GM04504 (cell line): ENCODE results near the gene EAF2.
"Not testable (repeated sequence)": the region's sequence is repeated elsewhere in the genome, so short reads cannot be mapped to it uniquely, and the experiment has no call there.

Experiments
- DNase-seq: peaks from one replicate; pipeline ENCODE4 v3.0.0-alpha.2; 2012; ENCODE audit warnings: low read depth

Gene EAF2

DNA sequence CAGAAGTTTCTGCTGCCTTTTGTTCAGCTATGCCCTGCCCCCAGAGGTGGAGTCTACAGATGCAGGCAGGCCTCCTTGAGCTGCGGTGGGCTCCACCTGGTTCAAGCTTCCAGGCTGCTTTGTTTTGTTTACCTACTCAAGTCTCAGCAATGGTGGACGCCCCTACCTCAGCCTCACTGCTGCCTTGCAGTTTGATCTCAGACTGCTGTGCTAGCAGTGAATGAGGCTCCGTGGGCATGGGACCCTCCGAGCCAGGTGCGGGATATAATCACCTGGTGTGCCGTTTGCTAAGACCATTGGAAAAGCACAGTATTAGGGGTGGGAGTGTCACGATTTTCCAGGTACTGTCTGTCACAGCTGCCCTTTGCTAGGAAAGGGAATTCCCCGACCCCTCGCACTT, 28.2 kb downstream of the EAF2 start:
- DNase-seq, result not testable (repeated sequence)

- DNase-seq, result no peak
These were observed 28.8 kb downstream of the EAF2 start for GRCh38 chr3:121863801-121864200.

- DNase-seq, result no peak
These were observed 34.7 kb downstream of the EAF2 start for GRCh38 chr3:121869736-121870135.

GRCh38 chr3:121870717-121871116, 35.7 kb downstream of the EAF2 start:
- no peak for DNase-seq

DNA sequence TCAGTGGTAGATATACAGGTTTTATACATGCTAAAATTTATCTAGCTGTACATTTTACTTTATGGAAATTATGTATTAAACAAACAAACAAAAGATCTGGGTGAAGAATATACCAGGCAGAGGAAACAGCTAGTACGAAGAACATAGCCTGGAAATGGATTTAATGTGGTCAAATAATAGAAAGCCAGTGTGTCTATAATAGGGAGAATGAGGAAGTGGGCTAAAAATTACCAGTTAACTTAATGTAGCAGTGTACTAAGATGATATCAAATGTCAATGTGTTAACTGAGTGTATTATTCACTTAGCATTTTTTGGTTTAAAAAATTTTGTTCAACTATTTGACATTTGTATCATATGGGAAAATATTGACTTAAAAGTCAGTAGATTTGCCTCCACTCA, 36.4 kb downstream of the EAF2 start:
- DNase-seq, result no peak

DNA sequence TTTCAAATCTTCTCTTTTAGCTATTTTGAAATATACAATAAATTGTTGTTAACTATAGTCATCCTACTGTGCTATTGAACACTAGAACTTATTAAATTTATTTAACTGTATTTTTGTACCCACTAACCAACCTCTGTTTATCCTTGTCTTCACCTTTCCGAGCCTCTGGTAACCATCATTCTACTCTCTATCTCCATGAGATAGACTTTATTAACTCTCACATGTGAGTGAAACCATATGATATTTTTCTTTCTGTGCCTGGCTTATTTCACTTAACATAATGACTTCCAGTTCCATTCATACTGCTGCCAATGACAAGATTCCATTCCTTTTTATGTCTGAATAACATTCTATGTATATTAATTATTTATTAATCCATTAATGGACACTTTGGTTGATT, 43.4 kb downstream of the EAF2 start:
- DNase-seq, result no peak

- peak; percentile 1 for DNase-seq
These were observed 48.5 kb downstream of the EAF2 start for GRCh38 chr3:121883507-121883906.

DNA sequence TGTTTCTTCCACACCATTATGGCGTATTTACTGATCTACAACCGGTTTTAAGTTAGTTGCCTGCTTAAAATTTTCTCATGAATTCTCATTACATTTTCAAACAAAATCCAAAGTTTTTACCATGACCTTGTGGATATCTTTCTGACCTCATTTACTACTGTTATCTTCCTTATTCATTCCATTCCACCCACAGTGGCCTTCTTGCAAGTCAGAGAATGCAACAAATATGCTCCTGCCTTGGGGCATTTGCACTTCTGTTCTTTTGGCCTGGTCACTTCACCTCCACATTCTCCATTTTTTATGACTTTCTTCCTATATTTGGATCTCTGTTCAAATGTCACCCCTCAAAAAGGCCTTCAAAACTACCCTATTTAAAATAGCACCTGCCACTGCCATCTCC, 50.4 kb downstream of the EAF2 start:
- no peak for DNase-seq

- no peak for DNase-seq
These were observed 59.4 kb downstream of the EAF2 start, which contains the start of gene SLC15A2 for GRCh38 chr3:121894301-121894990. Gene SLC15A2, plus strand, starts transcription at chr3:121894401. Its CDS starts 76 bp downstream, at chr3:121894477.

DNA sequence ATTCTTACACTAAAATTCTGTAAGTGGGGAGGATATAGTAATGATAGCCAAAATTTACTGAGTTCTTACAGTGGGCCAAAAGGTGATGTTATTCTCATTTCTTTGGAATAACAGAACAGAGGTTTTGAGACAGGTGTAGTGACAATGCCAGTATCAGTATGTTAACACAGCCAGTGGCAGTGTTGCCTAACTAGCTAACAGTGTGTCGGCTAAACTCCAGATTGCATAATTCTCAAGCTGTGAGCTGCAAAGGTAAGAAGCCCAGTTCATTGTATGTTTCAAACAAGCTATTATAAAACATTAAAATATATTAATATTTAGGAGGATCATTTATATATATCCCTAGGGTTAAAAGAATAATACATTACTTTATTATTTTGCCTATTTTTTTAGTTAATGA, 60.1 kb downstream of the EAF2 start:
- DNase-seq, result no peak

DNA sequence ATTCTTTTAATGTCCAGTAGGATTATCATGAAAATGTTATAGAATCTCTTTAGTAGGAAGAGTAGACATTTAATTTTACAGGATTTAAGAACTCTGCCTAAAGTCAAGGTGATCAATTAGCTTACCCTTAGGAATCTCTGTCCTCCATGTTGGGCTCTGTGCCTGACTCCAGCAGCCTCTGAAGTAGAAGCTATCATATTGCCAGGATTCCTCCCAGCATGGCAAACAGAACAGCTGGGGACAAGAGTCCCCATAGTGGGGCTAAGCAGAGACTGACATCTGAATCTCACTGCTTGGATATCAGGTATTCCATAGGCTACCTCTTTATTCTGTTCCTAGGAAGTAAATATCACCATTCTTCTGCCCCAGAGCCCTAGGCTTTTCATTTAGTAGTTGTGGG, 60.7 kb downstream of the EAF2 start:
- no peak for DNase-seq

DNA sequence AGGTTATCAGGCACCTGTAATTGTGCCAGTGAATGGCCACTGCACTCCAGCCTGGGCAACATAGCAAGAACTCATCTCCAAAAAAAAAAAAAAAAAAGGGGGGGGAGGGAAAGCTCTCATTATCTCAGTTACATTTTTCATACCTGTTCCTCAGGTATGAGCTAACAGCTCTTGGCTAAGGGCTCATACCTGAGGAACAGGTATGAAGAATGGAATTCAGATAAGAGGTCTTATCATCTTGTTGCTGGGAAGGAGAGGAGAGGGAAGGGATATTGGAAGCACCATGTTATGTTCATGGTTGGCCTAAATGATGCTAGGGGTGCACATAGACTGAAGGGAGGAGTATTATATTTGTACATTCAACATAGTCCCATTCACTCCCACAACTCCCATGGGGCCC, 61.8 kb downstream of the EAF2 start:
- DNase-seq, result no peak

DNA sequence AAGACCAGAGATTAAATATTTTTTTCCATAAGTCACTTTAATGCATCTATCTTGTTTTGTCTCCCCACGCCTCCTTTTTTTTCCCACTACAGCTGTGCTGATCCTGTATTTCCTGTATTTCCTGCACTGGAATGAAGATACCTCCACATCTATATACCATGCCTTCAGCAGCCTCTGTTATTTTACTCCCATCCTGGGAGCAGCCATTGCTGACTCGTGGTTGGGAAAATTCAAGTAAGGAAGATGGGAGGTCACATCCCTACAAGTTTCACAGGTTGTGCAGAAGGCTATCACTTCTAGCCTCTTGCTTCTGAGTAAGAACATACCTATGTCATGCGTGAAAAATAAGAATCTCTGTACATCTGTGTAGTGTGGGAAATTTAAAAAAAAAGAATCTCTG, 62.3 kb downstream of the EAF2 start:
- DNase-seq, result no peak

DNA sequence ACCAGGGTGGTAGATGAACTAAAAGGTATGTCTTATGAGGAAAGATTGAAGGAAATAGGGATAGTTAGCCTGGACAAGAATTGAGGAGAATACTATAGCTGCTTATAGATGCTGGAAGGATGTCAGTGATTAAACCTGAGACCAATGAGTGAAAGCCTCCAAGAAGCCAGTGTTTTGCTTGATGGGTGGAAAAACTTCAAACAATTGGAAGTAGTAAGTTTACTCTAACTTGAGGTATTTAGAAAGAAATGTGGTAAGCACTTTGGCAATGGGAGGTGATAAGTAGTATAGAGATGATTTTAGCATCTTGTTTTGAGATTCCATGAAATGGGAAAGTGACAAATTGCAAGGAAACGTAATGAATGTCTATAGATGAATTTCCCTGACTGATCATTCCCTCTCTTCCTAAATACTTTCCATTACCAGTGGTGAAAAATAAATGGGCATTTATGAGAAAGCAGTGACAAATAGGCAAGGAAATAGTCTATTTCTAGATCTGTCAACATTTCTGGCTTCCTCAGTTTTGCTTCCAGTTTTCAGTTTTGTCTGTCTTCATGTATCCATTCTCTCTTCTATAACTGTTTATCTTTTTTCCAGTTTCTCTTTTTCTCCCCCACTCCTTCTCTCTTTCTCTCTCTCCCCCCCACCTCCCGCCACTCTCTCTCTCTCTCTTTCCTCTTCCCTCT, 78.4 kb downstream of the EAF2 start:
- DNase-seq, result no peak

- no peak for DNase-seq
These were observed 79.3 kb downstream of the EAF2 start for GRCh38 chr3:121914081-121914998.

DNA sequence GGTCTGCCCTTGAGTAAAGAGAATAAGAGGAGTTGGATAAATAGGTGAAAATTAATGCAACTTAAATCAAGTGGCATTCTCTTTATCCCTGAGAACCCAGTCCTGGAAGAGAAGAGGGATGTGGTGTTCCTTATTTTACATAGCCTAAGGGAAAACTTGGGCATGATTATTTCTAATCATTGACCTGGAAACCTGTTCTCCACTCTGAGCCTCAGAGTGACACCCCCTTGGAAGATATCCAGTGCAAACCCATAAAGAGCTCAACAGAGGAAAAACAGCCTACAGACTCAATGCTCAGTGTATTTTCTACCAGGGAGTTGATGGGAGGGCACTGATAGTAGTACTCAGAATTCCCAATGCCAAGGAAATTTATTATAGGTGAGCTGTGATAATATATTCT, 81.2 kb downstream of the EAF2 start:
- no peak for DNase-seq

GRCh38 chr3:121918779-121919483, 83.9 kb downstream of the EAF2 start:
- no peak for DNase-seq

GRCh38 chr3:121924734-121925133, 89.7 kb downstream of the EAF2 start:
- no peak for DNase-seq

DNA sequence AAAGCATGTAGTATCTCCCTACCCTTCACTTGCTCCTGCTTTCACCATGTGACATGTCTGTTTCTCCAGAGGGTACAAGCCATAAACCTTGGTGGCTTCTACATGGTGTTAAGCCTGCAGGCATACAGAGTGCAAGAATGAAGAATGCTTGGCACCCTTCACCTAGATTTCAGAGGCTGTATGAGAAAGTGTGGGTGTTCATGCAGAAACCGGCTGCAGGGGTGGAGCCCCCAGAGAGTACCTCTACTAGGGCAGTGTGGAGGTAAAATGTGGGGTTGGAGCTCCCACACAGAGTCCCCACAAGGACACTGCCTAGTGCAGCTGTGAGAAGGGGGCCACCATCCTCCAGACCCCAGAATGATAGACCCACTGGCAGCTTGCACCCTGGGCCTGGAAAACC, 91.4 kb downstream of the EAF2 start:
- DNase-seq, result no peak
